HepG2 (cell line): ENCODE measurements around the gene ABCF1. TPM values are rescaled to one million over a fixed set of nuclear protein-coding genes. Genes with fewer than 3 reads are reported as not detected.

Experiments used
- CHD4 ChIP-seq: fragments of 200-600 bp; sonication (generic); IDR thresholded peaks from 2 replicates; pipeline ENCODE4 v1.7.0; 2017; ENCODE audit warnings: mild to moderate bottlenecking, low read length, borderline replicate concordance
- GATAD2A ChIP-seq: IDR thresholded peaks from 2 replicates; pipeline ENCODE4 v1.6.1; 2016
- HNF4G ChIP-seq, 2 experiments: sonication (generic) in 1 of 2; formaldehyde crosslinking in 1 of 2; IDR thresholded peaks; 2 replicates each; pipeline versions ENCODE4 v1.4.0 to v1.6.1; 2011 to 2020; ENCODE audit warnings: borderline replicate concordance in 2 of 2, low read depth in 2 of 2, mild to moderate bottlenecking in 2 of 2, low read length in 1 of 2, missing genetic modification reagents in 1 of 2, moderate library complexity in 1 of 2
- KDM5B ChIP-seq: sonication (generic); formaldehyde crosslinking; IDR thresholded peaks from 2 replicates; pipeline ENCODE4 v1.4.0; 2020; ENCODE audit warnings: missing genetic modification reagents, mild to moderate bottlenecking, borderline replicate concordance
- KDM6A ChIP-seq: IDR thresholded peaks from 2 replicates; pipeline ENCODE4 v1.6.1; 2016; ENCODE audit warnings: low read depth
- SOX13 ChIP-seq, 3 experiments: fragments of 450-650 bp in 1 of 3; sonication (generic) in 1 of 3; formaldehyde crosslinking in 1 of 3; IDR thresholded peaks in 2 of 3; conservative IDR thresholded peaks in 1 of 3; 2 replicates each; pipeline versions ENCODE4 v1.5.0 to v1.6.1; 2016 to 2020; ENCODE audit warnings: antibody characterized with exemption in 1 of 3, mild to moderate bottlenecking in 1 of 3, missing compliant biosample characterization in 1 of 3, missing genetic modification reagents in 1 of 3, moderate library complexity in 1 of 3
- SOX5 ChIP-seq: IDR thresholded peaks from 2 replicates; pipeline ENCODE4 v1.6.1; 2016; ENCODE audit warnings: borderline replicate concordance
- SPEN ChIP-seq: sonication (generic); formaldehyde crosslinking; IDR thresholded peaks from 2 replicates; pipeline ENCODE4 v1.5.1; 2020; ENCODE audit warnings: low read depth, mild to moderate bottlenecking, missing genetic modification reagents
- ZBTB38 ChIP-seq: sonication (generic); formaldehyde crosslinking; IDR thresholded peaks from 2 replicates; pipeline ENCODE4 v1.5.1; 2020; ENCODE audit warnings: mild to moderate bottlenecking, missing genetic modification reagents
- ZNF563 ChIP-seq: sonication (generic); formaldehyde crosslinking; IDR thresholded peaks from 2 replicates; pipeline ENCODE4 v1.8.0; 2022; ENCODE audit warnings: mild to moderate bottlenecking, moderate library complexity, missing genetic modification reagents
- ZNF678 ChIP-seq: sonication (generic); formaldehyde crosslinking; IDR thresholded peaks from 2 replicates; pipeline ENCODE4 v1.4.0; 2020; ENCODE audit warnings: mild to moderate bottlenecking, missing genetic modification reagents
- polyA plus RNA-seq, 8 experiments: library from polyadenylated mRNA; depleted of rRNA in 3 of 8; stranded (reverse) in 7 of 8; unstranded in 1 of 8; fragments of >200 nt; fragmentation: Illumina TruSeq in 4 of 8; extraction: Trizol in 4 of 8; gene quantifications; 2 replicates each; pipeline versions ENCODE4 v1.2.1 to v1.2.3, GENCODE V29; 2011 to 2016; ENCODE audit warnings: low read depth in 4 of 8, missing spikeins in 1 of 8, mixed read lengths in 1 of 8; ENCODE audit not compliant: insufficient read depth in 1 of 8
- total RNA-seq, 5 experiments: library from RNA; depleted of rRNA; stranded (reverse); fragments of >200 nt; fragmentation: Illumina TruSeq; extraction: Trizol; gene quantifications; 2 replicates each; pipeline ENCODE4 v1.2.3, GENCODE V29; 2016; ENCODE audit warnings: low read depth in 1 of 5
- TF ChIP-seq, protein P1 (sequence below): sonication (generic); formaldehyde crosslinking; IDR thresholded peaks from 2 replicates; pipeline ENCODE4 v1.4.0; 2020; ENCODE audit warnings: missing genetic modification reagents
- TF ChIP-seq, protein P2 (sequence below): sonication (generic); formaldehyde crosslinking; IDR thresholded peaks from 2 replicates; pipeline ENCODE4 v1.5.1; 2020; ENCODE audit warnings: mild to moderate bottlenecking, missing genetic modification reagents, moderate library complexity
- TF ChIP-seq, protein P3 (sequence below): sonication (generic); formaldehyde crosslinking; IDR thresholded peaks from 2 replicates; pipeline ENCODE4 v1.5.0; 2020; ENCODE audit warnings: mild to moderate bottlenecking, missing genetic modification reagents, borderline replicate concordance
- TF ChIP-seq, protein P4 (sequence below): sonication (generic); formaldehyde crosslinking; IDR thresholded peaks from 2 replicates; pipeline ENCODE4 v1.8.1; 2023; ENCODE audit warnings: mild to moderate bottlenecking, missing genetic modification reagents, borderline replicate concordance
- TF ChIP-seq, protein P5 (sequence below): sonication (generic); formaldehyde crosslinking; IDR thresholded peaks from 2 replicates; pipeline ENCODE4 v1.4.0; 2020; ENCODE audit warnings: missing genetic modification reagents

ABCF1 gene
- total and polyA plus RNA-seq, 2 of the 13 experiments (the other 11 are each of a cell fraction or from before 2014, with no cell fraction given): 25.4 to 98.9 TPM

DNA sequence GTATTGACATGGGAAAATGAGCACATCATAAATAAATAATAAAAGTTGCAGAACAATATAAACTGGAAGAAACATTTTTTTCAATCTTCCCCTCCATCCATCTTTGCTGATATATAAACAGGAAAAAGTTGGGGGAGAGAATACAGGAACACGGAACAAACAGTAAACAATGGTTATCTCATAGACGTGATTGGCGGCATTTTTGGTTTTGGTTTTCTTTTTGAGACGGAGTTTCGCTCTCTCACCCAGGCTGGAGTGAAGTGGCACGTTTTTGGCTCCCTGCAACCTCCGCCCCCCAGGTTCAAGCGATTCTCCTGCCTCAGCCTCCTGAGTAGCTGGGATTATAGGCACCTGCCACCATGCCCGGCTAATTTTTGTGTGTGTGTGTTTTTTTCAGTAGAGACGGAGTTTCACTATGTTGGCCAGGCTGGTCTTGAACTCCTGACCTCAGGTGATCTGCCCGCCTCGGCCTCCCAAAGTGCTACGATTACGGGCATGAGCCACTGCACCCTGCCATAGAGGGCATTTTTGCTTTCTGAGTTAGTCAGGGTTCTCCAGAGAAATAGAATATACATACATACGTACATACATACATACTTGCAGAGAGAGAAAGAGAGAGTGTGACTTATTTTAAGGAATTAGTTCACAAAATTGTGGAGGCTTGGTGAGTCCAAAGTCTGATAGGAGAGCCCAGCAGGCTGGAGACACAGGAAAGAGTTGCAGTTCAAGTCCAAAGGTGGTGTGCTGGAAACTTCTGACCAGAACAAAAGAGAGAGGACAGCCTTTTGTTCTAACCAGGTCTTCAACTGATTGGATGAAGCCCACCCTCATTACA, 37.6 kb upstream of the ABCF1 start (continued):
- TF ChIP-seq, protein P1, sequence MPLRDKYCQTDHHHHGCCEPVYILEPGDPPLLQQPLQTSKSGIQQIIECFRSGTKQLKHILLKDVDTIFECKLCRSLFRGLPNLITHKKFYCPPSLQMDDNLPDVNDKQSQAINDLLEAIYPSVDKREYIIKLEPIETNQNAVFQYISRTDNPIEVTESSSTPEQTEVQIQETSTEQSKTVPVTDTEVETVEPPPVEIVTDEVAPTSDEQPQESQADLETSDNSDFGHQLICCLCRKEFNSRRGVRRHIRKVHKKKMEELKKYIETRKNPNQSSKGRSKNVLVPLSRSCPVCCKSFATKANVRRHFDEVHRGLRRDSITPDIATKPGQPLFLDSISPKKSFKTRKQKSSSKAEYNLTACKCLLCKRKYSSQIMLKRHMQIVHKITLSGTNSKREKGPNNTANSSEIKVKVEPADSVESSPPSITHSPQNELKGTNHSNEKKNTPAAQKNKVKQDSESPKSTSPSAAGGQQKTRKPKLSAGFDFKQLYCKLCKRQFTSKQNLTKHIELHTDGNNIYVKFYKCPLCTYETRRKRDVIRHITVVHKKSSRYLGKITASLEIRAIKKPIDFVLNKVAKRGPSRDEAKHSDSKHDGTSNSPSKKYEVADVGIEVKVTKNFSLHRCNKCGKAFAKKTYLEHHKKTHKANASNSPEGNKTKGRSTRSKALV (CRISPR knock-in tag): no peak
- TF ChIP-seq SOX5: peak; percentile 95
- peak; percentile 58; the same call in 1 of the 2 replicates for TF ChIP-seq CHD4
- TF ChIP-seq, protein P2, sequence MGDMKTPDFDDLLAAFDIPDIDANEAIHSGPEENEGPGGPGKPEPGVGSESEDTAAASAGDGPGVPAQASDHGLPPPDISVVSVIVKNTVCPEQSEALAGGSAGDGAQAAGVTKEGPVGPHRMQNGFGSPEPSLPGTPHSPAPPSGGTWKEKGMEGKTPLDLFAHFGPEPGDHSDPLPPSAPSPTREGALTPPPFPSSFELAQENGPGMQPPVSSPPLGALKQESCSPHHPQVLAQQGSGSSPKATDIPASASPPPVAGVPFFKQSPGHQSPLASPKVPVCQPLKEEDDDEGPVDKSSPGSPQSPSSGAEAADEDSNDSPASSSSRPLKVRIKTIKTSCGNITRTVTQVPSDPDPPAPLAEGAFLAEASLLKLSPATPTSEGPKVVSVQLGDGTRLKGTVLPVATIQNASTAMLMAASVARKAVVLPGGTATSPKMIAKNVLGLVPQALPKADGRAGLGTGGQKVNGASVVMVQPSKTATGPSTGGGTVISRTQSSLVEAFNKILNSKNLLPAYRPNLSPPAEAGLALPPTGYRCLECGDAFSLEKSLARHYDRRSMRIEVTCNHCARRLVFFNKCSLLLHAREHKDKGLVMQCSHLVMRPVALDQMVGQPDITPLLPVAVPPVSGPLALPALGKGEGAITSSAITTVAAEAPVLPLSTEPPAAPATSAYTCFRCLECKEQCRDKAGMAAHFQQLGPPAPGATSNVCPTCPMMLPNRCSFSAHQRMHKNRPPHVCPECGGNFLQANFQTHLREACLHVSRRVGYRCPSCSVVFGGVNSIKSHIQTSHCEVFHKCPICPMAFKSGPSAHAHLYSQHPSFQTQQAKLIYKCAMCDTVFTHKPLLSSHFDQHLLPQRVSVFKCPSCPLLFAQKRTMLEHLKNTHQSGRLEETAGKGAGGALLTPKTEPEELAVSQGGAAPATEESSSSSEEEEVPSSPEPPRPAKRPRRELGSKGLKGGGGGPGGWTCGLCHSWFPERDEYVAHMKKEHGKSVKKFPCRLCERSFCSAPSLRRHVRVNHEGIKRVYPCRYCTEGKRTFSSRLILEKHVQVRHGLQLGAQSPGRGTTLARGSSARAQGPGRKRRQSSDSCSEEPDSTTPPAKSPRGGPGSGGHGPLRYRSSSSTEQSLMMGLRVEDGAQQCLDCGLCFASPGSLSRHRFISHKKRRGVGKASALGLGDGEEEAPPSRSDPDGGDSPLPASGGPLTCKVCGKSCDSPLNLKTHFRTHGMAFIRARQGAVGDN (CRISPR knock-in tag): 0 out of 2 replicates have a peak, but pooled peaks have one; percentile 10
- TF ChIP-seq, protein P3, sequence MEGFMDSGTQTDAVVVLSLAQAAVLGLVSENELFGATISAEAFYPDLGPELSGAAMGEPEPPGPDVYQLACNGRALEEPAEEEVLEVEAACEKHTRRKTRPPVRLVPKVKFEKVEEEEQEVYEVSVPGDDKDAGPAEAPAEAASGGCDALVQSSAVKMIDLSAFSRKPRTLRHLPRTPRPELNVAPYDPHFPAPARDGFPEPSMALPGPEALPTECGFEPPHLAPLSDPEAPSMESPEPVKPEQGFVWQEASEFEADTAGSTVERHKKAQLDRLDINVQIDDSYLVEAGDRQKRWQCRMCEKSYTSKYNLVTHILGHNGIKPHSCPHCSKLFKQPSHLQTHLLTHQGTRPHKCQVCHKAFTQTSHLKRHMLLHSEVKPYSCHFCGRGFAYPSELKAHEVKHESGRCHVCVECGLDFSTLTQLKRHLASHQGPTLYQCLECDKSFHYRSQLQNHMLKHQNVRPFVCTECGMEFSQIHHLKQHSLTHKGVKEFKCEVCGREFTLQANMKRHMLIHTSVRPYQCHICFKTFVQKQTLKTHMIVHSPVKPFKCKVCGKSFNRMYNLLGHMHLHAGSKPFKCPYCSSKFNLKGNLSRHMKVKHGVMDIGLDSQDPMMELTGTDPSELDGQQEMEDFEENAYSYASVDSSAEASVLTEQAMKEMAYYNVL: 0 out of 2 replicates have a peak, but pooled peaks have one; percentile 44
- TF ChIP-seq, protein P4, sequence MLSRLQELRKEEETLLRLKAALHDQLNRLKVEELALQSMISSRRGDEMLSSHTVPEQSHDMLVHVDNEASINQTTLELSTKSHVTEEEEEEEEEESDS (CRISPR knock-in tag): 0 out of 2 replicates have a peak, but pooled peaks have one; percentile 45
- peak; percentile 81 for TF ChIP-seq HNF4G (IDR thresholded peaks at IDR 0.05; ENCODE audit: borderline replicate concordance, low read depth, low read length)
- peak; percentile 36; the same call in 1 of the 2 replicates for TF ChIP-seq HNF4G (CRISPR knock-in tag; IDR thresholded peaks at IDR 0.05; ENCODE audit: borderline replicate concordance, low read depth)
- TF ChIP-seq KDM6A: peak; percentile 51; the same call in 1 of the 2 replicates
- TF ChIP-seq KDM5B (CRISPR knock-in tag): 0 out of 2 replicates have a peak, but pooled peaks have one; percentile 50
- TF ChIP-seq SPEN (CRISPR knock-in tag): 0 out of 2 replicates have a peak, but pooled peaks have one; percentile 29
- peak; percentile 62; the same call in 1 of the 2 replicates for TF ChIP-seq ZBTB38 (CRISPR knock-in tag)
- no peak for TF ChIP-seq ZNF678 (CRISPR knock-in tag)
- peak; percentile 29; the same call in 1 of the 2 replicates for TF ChIP-seq ZNF563
- TF ChIP-seq, protein P5, sequence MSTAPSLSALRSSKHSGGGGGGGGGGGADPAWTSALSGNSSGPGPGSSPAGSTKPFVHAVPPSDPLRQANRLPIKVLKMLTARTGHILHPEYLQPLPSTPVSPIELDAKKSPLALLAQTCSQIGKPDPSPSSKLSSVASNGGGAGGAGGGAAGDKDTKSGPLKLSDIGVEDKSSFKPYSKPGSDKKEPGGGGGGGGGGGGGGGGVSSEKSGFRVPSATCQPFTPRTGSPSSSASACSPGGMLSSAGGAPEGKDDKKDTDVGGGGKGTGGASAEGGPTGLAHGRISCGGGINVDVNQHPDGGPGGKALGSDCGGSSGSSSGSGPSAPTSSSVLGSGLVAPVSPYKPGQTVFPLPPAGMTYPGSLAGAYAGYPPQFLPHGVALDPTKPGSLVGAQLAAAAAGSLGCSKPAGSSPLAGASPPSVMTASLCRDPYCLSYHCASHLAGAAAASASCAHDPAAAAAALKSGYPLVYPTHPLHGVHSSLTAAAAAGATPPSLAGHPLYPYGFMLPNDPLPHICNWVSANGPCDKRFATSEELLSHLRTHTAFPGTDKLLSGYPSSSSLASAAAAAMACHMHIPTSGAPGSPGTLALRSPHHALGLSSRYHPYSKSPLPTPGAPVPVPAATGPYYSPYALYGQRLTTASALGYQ (CRISPR knock-in tag): no peak
- TF ChIP-seq GATAD2A: peak; percentile 19; the same call in 1 of the 2 replicates
- peak; percentile 90 for TF ChIP-seq SOX13 (IDR thresholded peaks at IDR 0.05)
- TF ChIP-seq SOX13 (CRISPR knock-in tag; conservative IDR thresholded peaks at IDR 0.05 in 1 of 2, IDR thresholded peaks at IDR 0.05 in 1 of 2): peak in 1 of 2 experiments; percentile 92; a peak in 2 of 4 replicates
